Choroid plexus epithelial cell (primary cell): ENCODE results near the gene COPS9.

Experiments
- DNase-seq: peaks from one replicate; pipeline ENCODE4 v3.0.0-alpha.2; 2010; ENCODE audit warnings: low read depth
- H3K4me3 ChIP-seq: 2 replicates; pipeline ENCODE4 v1.5.1; 2011; ENCODE audit warnings: low read depth, mild to moderate bottlenecking, control low read depth, low read length, moderate library complexity
- TF ChIP-seq, protein P1 (sequence below): conservative IDR thresholded peaks from 2 replicates; pipeline ENCODE4 v1.5.1; 2011; ENCODE audit warnings: low read depth, mild to moderate bottlenecking, control low read depth, inconsistent platforms, low read length, moderate library complexity

COPS9 gene

DNA sequence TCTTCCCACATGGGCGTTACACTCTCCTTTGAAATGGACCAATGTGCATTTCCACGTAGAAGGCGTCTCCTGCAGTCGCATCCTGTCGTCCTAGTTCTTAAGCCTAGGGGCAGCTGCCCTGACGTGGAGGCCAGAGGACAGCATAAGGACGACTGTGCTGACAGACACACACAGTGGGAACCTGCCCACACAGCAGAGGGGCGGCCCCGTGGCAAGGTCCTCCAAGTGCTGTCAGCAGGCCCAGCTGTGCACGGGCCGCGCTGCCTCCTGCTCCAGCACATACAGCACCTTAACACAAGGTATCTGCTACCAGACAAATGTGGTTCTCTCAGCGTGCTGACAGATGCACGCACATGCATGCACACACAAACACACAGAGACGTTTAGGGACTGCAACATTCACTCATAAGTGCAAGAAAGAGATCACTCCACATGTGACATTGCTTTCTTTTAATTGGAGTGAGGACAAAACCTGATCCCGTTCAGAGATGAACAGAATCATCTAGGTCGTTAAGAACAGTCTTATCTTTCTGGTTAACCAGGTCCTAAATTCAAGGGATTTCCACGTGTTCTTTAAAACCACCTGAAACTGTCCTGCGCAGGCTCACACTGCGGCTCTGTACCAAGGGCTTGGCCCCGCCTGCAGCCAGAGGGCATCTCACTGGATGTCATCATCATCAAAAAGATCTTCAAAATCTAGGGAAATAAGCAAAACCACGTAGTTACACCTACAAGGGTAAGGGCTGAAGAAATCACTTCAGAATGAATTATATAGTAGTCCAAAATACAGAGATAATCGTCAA is 5.5 kb downstream of the COPS9 start:
- H3K4me3 ChIP-seq: no peak overlapping the region
- TF ChIP-seq, protein P1, sequence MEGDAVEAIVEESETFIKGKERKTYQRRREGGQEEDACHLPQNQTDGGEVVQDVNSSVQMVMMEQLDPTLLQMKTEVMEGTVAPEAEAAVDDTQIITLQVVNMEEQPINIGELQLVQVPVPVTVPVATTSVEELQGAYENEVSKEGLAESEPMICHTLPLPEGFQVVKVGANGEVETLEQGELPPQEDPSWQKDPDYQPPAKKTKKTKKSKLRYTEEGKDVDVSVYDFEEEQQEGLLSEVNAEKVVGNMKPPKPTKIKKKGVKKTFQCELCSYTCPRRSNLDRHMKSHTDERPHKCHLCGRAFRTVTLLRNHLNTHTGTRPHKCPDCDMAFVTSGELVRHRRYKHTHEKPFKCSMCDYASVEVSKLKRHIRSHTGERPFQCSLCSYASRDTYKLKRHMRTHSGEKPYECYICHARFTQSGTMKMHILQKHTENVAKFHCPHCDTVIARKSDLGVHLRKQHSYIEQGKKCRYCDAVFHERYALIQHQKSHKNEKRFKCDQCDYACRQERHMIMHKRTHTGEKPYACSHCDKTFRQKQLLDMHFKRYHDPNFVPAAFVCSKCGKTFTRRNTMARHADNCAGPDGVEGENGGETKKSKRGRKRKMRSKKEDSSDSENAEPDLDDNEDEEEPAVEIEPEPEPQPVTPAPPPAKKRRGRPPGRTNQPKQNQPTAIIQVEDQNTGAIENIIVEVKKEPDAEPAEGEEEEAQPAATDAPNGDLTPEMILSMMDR: no peak
- no peak for DNase-seq

DNA sequence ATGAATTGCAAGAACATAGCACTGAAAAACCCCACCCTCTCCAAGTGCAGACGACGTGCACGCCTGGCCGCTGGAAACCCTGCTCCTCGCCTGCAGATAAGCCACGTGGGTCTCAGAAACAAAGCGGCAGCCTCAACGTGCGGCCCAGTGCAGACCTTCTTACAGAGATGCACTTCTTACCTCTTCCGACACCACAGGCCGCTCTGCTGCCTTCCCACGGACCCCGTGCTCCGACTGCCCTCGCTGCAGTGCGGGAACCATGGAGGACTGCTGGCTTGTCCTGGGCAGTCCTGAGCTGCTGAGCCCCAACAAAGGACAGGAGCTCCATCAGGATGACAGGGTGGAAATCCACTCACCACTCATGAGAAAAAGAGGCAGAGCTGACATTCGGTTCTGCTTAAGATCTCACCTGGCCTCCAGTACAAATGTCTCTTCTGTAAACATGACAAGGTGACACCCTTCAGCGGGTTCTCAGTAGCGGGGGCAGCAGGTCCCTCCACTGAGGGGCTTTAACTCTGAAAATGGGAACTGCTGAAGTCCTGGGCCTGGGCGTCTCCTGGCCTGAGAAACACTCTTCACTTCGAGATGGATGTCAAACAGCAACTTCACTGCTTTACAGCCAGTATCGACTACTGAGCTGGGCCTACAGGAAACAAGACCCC is 6.2 kb downstream of the COPS9 start:
- TF ChIP-seq, protein P1: no peak
- no peak overlapping the region for H3K4me3 ChIP-seq
- no peak for DNase-seq

GRCh38 chr2:240129311-240129710 is 6.8 kb downstream of the COPS9 start:
- no peak for DNase-seq
- no peak overlapping the region for H3K4me3 ChIP-seq
- TF ChIP-seq, protein P1: no peak

DNA sequence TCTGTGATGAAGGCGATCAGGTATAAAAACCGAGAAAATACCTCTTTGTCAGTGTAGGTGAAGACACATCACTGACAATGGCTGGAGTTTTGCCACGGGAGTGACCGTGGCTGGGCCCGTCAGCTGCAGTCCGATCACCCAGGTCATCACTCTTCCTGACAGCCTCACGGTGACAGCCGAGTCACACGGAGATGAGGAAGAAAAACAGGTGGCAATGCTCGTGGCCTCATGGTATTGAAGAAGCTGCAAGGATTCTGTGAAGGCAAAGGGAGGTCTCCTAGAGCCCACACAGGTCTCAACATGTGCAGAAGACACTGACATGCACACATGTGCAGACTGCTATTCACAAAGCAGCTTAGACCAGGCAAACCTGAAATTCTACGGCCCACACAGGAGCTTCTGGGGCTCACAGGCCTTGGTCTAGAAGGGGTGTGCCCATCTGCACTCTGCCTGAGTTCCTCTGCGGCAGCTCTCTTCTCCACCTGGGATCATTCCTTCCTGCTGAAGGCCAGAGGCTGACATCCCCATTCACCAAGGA is 7.4 kb downstream of the COPS9 start:
- no peak overlapping the region for H3K4me3 ChIP-seq
- TF ChIP-seq, protein P1: no peak
- no peak for DNase-seq

- H3K4me3 ChIP-seq: no peak overlapping the region
- TF ChIP-seq, protein P1: no peak
- DNase-seq: no peak
These were observed 8.0 kb downstream of the COPS9 start for GRCh38 chr2:240127911-240128607.

DNA sequence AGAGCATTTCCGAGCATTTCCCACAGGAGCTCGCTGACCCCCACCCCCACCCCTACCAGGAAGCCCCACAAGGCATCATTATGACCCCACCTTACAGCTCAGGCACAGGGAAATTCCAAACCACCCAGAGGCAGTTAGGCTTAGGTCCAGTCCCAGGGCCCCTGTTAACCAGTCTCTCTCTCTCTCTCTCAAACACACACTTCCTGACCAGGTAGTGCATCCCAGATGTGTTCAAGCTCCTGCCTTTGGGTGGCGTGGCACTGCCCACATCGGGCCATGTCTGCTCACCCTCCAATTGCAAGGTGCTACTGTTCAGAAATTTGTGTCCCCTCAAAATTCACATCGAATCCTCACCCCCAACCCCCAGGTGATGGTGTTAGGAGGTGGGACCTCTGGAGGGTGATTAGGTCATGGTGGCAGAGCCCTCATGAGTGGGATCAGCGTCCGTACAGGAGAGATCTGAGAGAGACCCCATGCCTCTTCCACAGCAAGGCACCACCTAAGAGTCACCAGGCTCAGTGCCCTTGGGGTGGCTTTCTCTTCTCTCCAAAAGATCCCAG is 8.8 kb downstream of the COPS9 start:
- TF ChIP-seq, protein P1: no peak
- no peak overlapping the region for H3K4me3 ChIP-seq
- DNase-seq: no peak
